ENCODE data around the gene OGFOD3.
"Not testable (repeated sequence)": the region's sequence is repeated elsewhere in the genome, so short reads cannot be mapped to it uniquely, and the experiment has no call there.

Gene OGFOD3

DNA sequence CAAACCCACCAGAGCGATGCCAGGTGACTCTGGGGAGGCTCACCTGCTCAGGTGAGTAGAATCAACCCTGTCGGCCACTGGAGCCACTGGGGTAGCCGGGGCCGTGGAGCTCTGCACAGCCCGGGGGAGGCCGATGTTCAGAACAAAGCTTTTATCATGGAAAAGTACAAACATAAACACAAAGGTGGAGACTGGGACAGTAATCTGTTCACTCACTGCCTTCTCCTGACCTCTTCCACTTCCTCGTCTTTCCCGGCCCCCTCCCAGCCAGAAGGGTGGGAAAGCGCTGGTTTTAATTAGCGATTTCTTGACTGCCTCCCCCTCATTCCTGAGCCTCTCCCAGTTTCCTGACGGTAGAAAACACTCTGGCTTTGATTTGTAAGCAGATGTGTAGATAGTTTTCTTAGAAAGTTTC is 69.1 kb downstream of the OGFOD3 start:
- DNase-seq: no peak

- DNase-seq: no peak
Observed at GRCh38 chr17:82348866-82349265, 69.5 kb downstream of the OGFOD3 start.

- DNase-seq: no peak
Observed at GRCh38 chr17:82348434-82348833, 70.0 kb downstream of the OGFOD3 start.

DNA sequence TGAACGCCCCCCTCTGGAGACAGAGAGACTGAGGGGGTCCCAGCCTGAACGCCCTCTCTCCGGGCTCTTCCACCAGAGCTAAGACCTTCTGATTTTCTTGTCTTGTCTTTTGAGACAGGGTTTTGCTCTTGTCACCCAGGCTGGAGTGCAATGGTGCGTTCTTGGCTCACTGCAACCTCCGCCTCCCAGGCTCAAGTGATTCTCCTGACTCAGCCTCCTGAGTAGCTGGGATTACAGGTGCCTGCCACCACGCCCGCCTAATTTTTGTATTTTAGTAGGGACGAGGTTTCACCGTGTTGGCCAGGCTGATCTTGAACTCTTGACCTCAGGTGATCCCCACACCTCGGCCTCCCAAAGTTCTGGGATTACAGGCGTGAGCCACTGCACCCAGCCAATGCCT is 70.4 kb downstream of the OGFOD3 start:
- not testable (repeated sequence) for DNase-seq

DNA sequence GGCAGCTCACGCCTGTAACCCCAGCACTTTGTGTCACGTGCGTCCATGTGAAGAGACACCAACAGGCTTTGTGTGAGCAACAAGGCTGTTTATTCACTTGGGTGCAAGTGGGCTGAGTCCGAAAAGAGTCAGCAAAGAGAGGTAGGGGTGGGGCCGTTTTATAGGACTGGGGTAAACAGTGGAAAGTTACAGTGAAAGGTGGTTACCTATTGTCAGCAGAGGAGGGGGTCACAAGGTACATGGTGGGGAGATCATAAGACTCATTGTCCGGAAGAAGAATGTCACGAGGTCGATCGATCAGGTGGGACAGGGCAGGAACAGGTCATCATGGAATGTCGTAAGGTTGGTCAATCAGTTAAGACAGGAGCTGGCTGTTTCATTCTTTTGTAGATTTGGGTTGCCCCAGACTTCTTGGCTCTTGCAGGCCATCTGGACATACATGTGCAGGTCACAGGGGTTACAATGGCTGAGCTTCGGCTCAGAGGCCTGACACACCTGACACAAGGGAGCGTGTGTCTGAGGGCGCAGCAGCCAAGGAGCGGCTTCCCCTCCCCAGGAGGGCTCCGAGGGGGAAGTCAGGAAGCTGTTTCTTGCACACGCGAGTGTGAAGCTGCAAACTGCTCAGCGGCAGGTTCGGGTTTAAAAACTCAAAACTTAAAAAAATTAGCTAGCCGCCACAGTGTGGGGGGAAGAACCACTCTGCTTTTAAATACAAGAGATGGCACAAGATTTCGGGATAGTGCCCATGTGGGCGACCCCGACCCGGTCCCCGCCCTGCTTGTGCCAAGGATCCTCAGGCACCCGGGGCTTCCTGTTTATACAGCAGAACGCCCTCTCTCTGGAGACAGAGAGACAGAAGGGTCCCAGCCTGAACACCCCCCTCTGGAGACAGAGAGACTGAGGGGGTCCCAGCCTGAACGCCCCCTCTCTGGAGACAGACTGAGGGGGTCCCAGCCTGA is 71.8 kb downstream of the OGFOD3 start:
- DNase-seq: no peak

GRCh38 chr17:82345151-82345976 is 73.0 kb downstream of the OGFOD3 start:
- DNase-seq: no peak

GRCh38 chr17:82344175-82344907 is 74.0 kb downstream of the OGFOD3 start:
- DNase-seq: no peak

DNA sequence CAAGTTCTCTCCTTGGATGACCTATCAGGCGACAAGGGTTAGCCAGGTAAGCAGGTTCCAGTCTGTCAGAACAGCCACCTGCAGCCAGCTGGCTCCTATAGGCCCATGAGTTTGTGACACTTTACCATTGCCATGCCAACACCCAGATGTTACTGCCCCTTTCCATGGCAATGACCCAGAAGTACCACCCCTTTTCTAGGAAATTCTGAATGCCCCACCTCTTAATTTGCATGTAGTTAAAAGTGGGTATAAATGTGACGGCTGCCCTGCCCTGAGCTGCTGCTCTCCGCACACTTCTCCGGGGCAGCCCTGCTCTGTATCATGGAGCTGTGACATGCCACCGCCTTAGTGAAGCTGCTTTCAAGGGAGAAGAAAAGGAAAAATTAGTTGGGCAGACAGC is 74.8 kb downstream of the OGFOD3 start:
- no peak for DNase-seq

- no peak for DNase-seq
Observed at GRCh38 chr17:82342361-82343079, 75.9 kb downstream of the OGFOD3 start.

DNA sequence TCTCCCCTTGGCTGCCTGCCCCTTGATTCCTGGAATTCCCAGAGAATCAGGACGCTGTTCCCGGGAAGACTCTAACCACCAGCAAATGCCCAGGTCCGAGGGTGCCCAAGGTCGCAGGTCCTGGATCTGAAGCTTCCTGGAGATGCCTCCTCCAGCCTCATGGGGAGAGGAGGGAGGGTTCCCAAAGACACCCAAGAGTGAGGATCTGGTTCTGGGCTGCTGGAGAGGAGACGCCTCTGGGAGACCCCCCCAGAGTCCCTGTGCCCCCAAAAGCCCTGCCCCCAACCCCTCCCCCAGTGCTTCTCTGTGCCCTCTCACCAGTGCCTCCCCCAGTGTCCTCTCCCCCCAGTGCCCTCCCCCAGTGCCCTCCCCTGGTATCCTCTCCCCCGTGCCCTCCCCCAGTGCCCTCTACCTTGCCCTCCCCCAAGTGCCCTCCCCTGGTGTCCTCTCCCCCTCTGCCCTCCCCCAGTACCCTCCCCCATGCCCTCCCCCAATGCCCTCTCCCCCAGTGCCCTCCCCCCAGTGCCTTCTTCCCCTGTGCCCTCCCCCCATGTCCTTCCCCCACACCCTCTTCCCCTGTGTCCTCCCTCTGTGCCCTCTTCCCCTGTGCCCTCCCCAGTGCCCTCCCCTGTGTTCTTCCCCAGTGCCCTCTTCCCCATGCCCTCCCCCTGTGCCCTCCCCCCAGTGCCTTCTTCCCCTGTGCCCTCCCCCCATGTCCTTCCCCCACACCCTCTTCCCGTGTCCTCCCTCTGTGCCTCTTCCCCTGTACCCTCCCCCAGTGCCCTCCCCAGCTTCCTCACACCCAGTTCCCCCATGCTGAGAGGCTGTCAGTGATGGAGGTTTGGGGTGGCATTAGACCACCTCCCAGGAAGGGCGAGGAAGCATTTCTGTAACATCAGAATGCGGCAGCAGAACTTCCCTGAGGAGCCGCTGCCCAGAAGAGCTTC is 78.5 kb downstream of the OGFOD3 start:
- DNase-seq: no peak

All from NCI-H510A (cell line).